IgD-negative memory B cell (primary cell): ENCODE data around the gene SRGAP3. TPM values are rescaled to one million over a fixed set of nuclear protein-coding genes. Genes with fewer than 3 reads are reported as not detected.

Experiments used
- H3K27ac Mint-ChIP-seq, 3 donors: one replicate each; pipeline ENCODE4 v1.8.0; 2020 to 2022; ENCODE audit warnings: mild to moderate bottlenecking in 3 of 3, mixed read lengths in 3 of 3, moderate library complexity in 1 of 3
- H3K27me3 Mint-ChIP-seq: one replicate; pipeline ENCODE4 v1.8.0; 2021; ENCODE audit warnings: mixed read lengths
- H3K36me3 Mint-ChIP-seq: one replicate; pipeline ENCODE4 v1.8.0; 2020; ENCODE audit warnings: mild to moderate bottlenecking, mixed read lengths
- H3K4me1 Mint-ChIP-seq, 3 donors: one replicate each; pipeline ENCODE4 v1.8.0; 2020 to 2022; ENCODE audit warnings: mixed read lengths in 3 of 3, mild to moderate bottlenecking in 1 of 3
- H3K4me3 Mint-ChIP-seq, 4 donors: one replicate each; pipeline ENCODE4 v1.8.0; 2020 to 2022; ENCODE audit warnings: mild to moderate bottlenecking in 4 of 4, mixed read lengths in 4 of 4, moderate library complexity in 3 of 4
- H3K9me3 Mint-ChIP-seq, 3 donors: one replicate each; pipeline ENCODE4 v1.8.0; 2020 to 2021; ENCODE audit warnings: mixed read lengths in 3 of 3, mild to moderate bottlenecking in 1 of 3
- polyA plus RNA-seq: library from polyadenylated mRNA; unstranded; fragments of 300-500 nt; fragmentation: Illumina TruSeq; gene quantifications from one replicate; pipeline ENCODE4 v1.2.3, GENCODE V29; 2021

SRGAP3 gene
- polyA plus RNA-seq, 1 donor from 2014 or later = 0.24 TPM

- peaks cover 9% of the 10 kb centered on the region for H3K27me3 Mint-ChIP-seq
- H3K27ac Mint-ChIP-seq = peak overlapping the region in 1 of 3 donors; percentile 13
- no peak overlapping the region for H3K4me3 Mint-ChIP-seq
- peaks cover 0 to 2% (median 1%) of the 10 kb centered on the region in 3 donors for H3K9me3 Mint-ChIP-seq
- H3K4me1 Mint-ChIP-seq = no peaks in the 10 kb centered on the region
- no peaks in the 10 kb centered on the region for H3K36me3 Mint-ChIP-seq
These were observed 139.9 kb downstream of the SRGAP3 start for GRCh38 chr3:9109568-9109914.

- H3K9me3 Mint-ChIP-seq = peaks cover 0 to 2% (median 1%) of the 10 kb centered on the region in 3 donors
- no peaks in the 10 kb centered on the region for H3K36me3 Mint-ChIP-seq
- H3K4me1 Mint-ChIP-seq = no peaks in the 10 kb centered on the region
- H3K4me3 Mint-ChIP-seq = no peak overlapping the region
- H3K27ac Mint-ChIP-seq = peak overlapping the region in 1 of 3 donors; percentile 13
- peaks cover 5% of the 10 kb centered on the region for H3K27me3 Mint-ChIP-seq
These were observed 140.4 kb downstream of the SRGAP3 start for GRCh38 chr3:9108876-9109567.

GRCh38 chr3:9107738-9108137 is 141.7 kb downstream of the SRGAP3 start:
- peaks cover 0 to 2% (median 1%) of the 10 kb centered on the region in 3 donors for H3K9me3 Mint-ChIP-seq
- no peaks in the 10 kb centered on the region for H3K36me3 Mint-ChIP-seq
- peaks cover 5% of the 10 kb centered on the region for H3K27me3 Mint-ChIP-seq
- no peaks in the 10 kb centered on the region for H3K4me1 Mint-ChIP-seq
- H3K4me3 Mint-ChIP-seq = no peak overlapping the region
- H3K27ac Mint-ChIP-seq = peak overlapping the region in 1 of 3 donors; percentile 91

GRCh38 chr3:9105421-9105820 is 144.0 kb downstream of the SRGAP3 start:
- Mint-ChIP-seq H3K27me3 (peaks cover 2% of the 10 kb centered on the region), H3K36me3 (no peaks in the 10 kb centered on the region), H3K27ac (no peak overlapping the region), H3K4me3 (no peak overlapping the region), H3K9me3 (peaks cover 0 to 2% (median 1%) of the 10 kb centered on the region in 3 donors), H3K4me1 (no peaks in the 10 kb centered on the region)

- Mint-ChIP-seq H3K36me3 (no peaks in the 10 kb centered on the region), H3K27ac (no peak overlapping the region), H3K4me1 (no peaks in the 10 kb centered on the region), H3K4me3 (no peak overlapping the region), H3K27me3 (peaks cover 2% of the 10 kb centered on the region), H3K9me3 (peaks cover 0 to 2% (median 0%) of the 10 kb centered on the region in 3 donors)
These were observed 145.3 kb downstream of the SRGAP3 start for GRCh38 chr3:9104121-9104520.

- no peak overlapping the region for H3K4me3 Mint-ChIP-seq
- peaks cover 0 to 2% (median 0%) of the 10 kb centered on the region in 3 donors for H3K9me3 Mint-ChIP-seq
- H3K27me3 Mint-ChIP-seq = no peaks in the 10 kb centered on the region
- H3K4me1 Mint-ChIP-seq = no peaks in the 10 kb centered on the region
- H3K36me3 Mint-ChIP-seq = no peaks in the 10 kb centered on the region
- H3K27ac Mint-ChIP-seq = no peak overlapping the region
These were observed 147.0 kb downstream of the SRGAP3 start for GRCh38 chr3:9102240-9102981.

- Mint-ChIP-seq H3K9me3 (no peaks in the 10 kb centered on the region), H3K36me3 (no peaks in the 10 kb centered on the region), H3K4me1 (no peaks in the 10 kb centered on the region), H3K4me3 (no peak overlapping the region), H3K27ac (no peak overlapping the region), H3K27me3 (no peaks in the 10 kb centered on the region)
These were observed 148.2 kb downstream of the SRGAP3 start for GRCh38 chr3:9101286-9101685.

GRCh38 chr3:9100513-9100894 is 148.9 kb downstream of the SRGAP3 start:
- H3K27me3 Mint-ChIP-seq = no peaks in the 10 kb centered on the region
- no peaks in the 10 kb centered on the region for H3K36me3 Mint-ChIP-seq
- H3K27ac Mint-ChIP-seq = no peak overlapping the region
- no peaks in the 10 kb centered on the region for H3K9me3 Mint-ChIP-seq
- H3K4me3 Mint-ChIP-seq = no peak overlapping the region
- H3K4me1 Mint-ChIP-seq = no peaks in the 10 kb centered on the region

GRCh38 chr3:9099702-9100512 is 149.5 kb downstream of the SRGAP3 start:
- no peak overlapping the region for H3K4me3 Mint-ChIP-seq
- H3K36me3 Mint-ChIP-seq = no peaks in the 10 kb centered on the region
- H3K4me1 Mint-ChIP-seq = no peaks in the 10 kb centered on the region
- H3K9me3 Mint-ChIP-seq = no peaks in the 10 kb centered on the region
- H3K27me3 Mint-ChIP-seq = no peaks in the 10 kb centered on the region
- no peak overlapping the region for H3K27ac Mint-ChIP-seq

GRCh38 chr3:9098716-9099675 is 150.4 kb downstream of the SRGAP3 start:
- Mint-ChIP-seq H3K27ac (no peak overlapping the region), H3K27me3 (no peaks in the 10 kb centered on the region), H3K4me1 (no peaks in the 10 kb centered on the region), H3K4me3 (no peak overlapping the region), H3K36me3 (no peaks in the 10 kb centered on the region), H3K9me3 (no peaks in the 10 kb centered on the region)

GRCh38 chr3:9097495-9097894 is 152.0 kb downstream of the SRGAP3 start:
- Mint-ChIP-seq H3K27me3 (no peaks in the 10 kb centered on the region), H3K27ac (no peak overlapping the region), H3K4me3 (no peak overlapping the region), H3K36me3 (no peaks in the 10 kb centered on the region), H3K4me1 (peaks cover 0 to 2% (median 0%) of the 10 kb centered on the region in 3 donors), H3K9me3 (no peaks in the 10 kb centered on the region)

GRCh38 chr3:9091486-9092235 is 157.8 kb downstream of the SRGAP3 start:
- Mint-ChIP-seq H3K9me3 (no peaks in the 10 kb centered on the region), H3K27ac (no peak overlapping the region), H3K4me3 (no peak overlapping the region), H3K36me3 (no peaks in the 10 kb centered on the region), H3K4me1 (peaks cover 0 to 2% (median 0%) of the 10 kb centered on the region in 3 donors), H3K27me3 (no peaks in the 10 kb centered on the region)

- Mint-ChIP-seq H3K36me3 (no peaks in the 10 kb centered on the region), H3K27ac (no peak overlapping the region), H3K27me3 (no peaks in the 10 kb centered on the region), H3K4me3 (no peak overlapping the region), H3K4me1 (peaks cover 0 to 2% (median 0%) of the 10 kb centered on the region in 3 donors), H3K9me3 (no peaks in the 10 kb centered on the region)
These were observed 160.7 kb downstream of the SRGAP3 start for GRCh38 chr3:9088441-9089353.
